ENCODE measurements around the gene MNX1.

Gene MNX1

DNA sequence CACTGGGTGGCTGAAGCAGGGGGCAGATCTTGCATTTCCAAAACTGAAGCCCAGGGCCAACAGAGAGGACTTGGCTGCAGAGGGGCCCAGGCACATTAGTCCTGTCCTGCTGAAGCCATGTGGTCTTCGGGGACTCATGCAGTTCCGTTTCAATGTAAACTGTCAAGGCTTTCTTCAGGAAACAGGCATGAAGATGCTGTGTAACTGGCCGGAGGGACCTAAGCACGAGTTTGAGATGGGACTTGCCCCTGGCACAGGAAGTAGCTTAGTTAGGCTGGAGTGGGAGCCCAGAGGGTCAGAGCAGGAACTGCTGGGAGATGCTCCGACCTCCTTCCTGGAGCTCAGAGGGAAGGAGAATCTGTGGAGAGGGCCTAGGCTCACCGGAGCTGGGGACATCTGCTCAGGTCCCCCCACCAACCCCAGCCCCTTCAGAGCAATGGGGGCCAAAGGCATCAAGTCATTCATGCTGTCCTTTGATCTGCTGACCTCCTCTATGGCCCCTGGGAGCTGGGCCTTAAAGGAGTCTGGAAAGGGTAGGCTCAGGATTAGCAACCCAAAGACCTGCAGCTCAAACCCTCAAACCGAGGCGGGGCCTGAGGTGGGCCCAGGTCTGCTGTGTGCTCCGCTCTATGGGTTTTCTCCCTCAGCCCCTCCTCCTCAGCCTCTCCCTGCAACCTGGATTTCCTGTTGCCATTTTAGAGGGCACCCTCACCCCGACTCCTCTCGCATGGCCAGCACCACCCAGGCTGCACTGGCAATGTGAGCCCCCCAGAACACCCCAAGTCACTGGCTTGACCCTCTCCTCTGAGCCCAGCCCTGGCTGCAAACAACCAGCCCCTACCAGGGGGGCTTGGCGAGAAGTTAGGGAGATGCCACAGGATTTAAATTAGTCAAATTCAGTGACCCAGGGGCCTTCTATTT is 4.4 kb upstream of the MNX1 start:
- no peak for DNase-seq

DNA sequence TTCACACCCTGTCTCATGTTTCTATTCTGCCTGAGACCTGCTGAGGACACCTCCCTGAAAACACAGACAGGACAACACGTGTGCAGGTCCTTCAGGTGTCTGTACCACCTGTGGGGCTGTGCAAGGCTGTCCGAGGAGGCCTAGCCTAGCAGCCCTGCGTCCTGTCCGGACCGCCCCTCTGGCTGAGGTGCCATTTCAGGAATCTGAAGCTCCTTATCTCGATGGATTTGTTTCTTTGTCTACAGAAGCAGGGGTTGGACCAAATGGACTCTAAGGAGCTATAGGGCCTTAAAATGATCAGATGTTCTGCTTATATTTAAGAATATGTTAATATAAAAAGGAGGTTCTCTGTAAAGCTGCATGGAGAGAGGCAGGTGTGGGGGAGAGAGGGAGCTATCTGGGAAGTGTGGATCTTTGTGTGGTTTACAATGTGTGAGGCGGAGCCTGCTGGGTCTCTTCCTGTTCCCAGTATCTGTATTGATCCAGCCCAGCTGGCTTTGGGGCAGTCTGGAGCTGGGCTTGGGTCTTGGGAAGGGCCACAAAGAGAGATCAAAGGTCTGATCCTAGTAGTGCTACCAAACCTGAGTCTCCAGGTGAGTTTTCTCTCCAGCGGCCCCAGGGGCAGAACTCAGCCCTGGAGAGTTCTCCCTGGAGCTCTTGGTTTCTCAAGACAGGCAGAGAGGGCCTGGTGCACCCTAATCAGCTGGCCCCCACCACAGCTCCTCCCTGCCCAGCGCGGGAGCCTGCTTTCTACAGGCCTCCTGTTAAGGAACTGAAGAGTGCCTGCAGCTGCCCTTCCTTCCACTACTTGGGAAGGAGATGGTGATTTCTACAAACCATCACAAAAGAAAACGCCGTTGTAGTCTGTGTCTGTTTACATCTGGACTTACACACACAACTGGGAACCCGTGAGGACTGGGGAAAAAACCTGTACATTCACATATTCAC is 3.4 kb upstream of the MNX1 start:
- no peak for DNase-seq

DNA sequence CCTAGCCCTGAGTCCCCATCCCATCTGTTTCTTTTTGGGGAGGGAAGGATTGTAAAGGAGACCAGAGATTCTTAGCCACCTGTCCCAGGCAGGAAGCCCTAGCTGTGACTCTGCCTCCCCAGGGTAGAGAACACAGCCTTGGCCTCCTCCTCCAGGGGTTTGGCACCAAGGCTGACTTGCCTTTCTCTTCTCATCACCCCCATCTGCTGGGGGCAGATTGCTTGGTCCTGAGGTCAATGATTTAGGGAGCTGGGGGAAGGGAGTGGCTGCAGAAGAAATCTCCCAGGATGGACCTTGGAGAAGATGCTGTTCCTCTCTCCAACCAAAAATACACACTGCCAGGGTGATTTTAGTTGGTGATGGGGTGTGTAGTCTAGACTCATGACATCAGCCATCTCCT is 2.6 kb upstream of the MNX1 start:
- DNase-seq, result no peak

DNA sequence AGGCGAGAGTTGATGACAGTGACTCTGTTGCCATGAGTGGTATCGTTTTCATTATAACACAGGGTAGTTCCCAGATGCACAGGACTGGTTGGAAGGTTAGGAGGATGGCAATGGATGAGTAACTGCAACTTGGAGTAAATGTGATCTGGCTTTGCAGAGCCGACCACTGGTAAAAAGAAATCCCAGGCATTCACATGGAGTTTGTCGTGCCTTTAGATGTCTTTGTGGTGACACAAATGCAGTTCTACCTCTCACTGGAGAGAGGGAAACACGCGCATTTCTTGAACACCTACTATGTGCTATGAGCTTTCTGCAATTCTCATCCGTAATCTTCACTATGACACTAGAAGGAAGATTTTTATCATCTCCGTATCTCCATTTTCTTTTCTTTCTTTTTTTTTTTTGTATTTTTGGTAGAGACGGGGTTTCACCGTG is 1.7 kb upstream of the MNX1 start:
- DNase-seq, result no peak

DNA sequence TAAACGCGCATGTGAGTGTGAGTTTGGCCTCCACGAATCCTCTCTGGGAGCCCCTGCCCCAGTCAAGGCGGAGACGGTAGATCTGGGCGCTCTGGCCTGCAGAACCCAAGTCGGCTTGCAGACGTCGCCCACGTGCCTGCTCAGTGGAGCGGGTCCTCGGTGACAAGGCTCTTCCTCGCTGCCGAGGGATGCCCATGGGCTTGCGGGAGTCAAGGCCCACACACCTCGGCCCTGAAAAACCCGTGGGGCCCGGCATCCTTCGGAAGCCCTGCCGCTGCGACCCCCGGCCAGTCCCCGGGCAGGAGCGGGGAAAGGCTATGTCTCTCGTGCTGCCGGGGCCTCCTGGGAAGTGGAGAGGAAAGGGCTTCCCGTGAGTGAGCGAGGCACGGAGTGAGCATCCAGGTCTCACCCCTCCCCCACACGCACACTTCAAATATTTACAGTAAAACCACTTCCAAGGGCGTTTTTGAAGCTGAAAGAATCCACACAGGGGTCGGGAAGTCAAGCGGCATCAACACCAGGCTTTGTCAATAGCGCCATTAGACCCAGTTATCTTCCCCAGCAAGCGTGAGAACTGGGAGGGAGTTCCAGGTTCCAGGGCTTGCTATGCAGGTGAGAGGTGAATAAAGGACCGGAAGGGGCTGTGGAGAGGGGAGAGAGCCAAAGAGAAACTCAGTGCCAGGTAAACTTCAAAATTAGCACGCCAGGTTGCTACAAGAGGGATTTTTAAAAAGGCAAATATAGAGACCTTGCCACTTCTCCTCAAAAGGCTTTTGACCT is 1.1 kb upstream of the MNX1 start:
- DNase-seq, result no peak

DNA sequence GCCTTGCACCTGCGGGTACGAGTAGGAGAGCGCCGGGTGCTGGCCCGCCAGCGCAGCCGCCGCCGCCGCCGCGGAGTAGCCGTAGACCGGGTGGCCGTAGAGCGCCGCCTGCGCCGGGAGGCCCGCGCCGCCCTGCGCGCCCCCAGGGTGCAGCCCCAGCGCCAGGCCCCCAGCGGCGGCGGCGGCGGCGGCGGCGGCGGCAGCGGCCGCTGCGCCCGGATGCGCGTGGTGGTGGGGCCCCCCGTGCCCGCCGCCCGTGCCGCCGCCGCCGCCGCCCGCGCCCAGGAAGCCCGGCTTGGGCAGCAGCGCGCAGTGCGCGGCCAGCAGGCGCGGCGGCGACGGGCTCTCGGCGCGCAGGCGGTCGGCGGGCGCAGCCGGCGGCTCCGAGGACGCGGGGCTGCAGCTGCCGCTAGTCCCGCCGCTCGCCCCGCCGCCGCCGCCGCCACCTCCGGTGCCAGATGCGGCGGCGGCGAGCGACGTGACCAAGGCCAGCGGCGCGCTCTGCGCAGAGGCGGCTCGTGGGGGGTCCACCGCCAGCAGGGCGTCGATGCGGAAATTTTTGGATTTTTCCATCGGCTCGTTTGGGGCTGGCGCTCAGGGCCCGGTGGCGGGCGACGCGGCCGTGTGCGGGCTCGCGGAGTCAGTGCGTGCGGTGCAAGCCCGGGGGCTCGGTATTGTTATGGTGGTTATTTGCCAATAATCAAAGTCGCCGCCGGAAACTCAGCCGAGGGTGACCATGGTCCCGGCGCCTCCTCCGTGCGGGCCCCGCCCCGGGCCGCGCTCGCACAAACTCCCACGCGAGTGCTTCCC is 480 bp downstream of the MNX1 start:
- no peak for DNase-seq

DNA sequence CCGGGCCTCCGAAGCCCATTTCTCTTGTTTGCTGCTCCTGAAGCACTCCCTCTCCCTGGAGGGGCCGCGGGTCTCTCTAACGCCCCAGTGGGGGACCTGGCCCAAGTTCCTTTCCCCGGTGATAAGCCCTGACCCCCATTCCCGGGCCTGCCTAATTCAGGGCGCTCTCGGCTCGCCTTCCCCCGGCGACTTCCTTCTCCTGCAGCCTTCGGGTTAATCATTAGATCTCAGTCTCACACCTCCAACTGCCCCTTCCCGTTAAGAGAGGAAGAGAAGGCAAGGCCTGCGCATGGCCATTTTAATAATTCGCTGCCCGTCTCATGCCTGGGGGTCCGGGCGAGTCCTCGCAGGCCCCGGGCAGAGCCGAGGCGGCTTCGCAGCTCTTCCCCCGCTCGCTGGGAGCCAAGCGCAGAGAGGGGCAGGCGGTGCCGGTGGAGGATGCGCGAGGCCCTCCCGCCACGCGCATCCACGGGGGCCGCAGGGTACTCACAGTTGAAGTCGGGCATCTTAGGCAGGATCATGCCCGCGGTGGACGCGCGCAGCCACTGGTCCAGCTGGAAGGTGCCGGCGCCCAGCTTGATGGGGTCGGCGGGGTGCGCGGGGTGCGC is 1.2 kb downstream of the MNX1 start:
- DNase-seq, result no peak

DNA sequence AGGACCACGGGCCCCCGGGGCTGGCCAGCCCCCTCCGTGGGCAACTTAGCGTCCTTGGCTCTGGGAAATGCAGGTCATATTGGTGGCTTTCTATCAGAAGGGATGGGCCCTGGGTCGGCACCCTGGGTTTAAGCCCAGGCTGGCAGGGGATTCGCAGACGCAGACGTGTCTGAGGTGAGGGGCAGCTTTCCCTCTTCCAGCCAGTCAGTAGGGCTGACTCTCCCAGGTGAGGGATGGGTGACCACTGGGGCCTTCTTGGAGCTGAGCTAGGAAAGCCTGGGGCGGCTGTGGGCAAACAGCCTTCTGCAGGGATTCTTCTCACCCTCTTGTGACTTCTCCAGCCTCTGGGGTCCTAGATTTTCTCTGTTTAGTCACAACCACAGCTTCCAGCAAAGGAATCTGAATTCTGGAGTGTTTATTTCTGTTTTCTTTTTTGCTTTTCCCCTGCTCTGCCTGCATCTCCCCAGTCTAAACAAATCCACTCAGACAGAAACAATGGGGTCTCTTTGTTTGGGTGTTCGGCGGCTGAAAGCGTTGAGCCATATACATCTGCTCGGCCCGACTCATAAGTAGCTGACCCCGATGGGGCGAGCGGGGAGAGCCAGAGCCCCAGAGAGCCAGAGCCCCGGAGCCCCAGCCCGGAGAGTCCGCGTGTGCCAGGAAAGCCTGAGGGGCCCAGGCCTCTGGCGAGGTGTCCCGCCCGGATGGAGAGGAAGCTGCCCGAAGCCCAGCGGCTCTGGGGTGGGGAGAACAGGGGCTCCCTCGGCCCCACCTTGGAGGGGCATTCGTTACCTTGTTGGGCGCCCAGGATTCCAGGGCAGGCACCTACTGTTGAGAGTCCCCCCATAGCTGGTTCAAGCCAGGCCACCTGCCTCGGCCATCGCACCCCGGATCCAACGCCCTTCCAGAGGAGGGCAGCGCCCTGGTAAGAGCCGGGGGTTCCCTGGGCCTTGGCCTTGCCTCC is 2.0 kb downstream of the MNX1 start:
- no peak for DNase-seq

DNA sequence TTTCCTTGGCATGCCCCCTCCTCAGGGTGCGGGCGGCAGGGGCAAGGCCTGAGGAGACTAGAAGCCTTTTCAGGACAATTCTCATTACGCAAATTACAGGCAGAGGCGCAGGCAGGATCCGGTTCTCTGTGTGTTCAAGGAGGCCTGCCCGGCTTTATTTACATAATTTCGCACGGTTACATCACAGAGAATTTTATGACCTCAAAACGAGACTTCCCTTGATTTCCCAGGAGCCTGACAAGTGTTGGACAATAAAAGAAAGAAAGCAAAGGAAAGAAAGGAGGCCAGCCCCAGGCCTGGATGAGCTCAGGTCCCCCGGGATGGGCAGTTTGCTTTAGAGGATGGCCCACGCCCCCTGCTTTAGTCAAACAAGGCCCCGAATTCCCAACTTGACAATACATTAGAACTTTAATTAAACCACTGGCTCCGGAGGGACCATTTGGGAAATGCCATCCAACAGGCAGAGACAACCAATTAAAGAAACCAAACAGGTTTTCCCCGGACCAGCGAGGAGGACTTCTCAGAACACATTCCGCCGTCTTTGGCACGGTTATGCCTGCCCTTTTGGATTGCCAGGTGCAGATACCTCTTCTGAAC is 2.9 kb downstream of the MNX1 start:
- no peak for DNase-seq

DNA sequence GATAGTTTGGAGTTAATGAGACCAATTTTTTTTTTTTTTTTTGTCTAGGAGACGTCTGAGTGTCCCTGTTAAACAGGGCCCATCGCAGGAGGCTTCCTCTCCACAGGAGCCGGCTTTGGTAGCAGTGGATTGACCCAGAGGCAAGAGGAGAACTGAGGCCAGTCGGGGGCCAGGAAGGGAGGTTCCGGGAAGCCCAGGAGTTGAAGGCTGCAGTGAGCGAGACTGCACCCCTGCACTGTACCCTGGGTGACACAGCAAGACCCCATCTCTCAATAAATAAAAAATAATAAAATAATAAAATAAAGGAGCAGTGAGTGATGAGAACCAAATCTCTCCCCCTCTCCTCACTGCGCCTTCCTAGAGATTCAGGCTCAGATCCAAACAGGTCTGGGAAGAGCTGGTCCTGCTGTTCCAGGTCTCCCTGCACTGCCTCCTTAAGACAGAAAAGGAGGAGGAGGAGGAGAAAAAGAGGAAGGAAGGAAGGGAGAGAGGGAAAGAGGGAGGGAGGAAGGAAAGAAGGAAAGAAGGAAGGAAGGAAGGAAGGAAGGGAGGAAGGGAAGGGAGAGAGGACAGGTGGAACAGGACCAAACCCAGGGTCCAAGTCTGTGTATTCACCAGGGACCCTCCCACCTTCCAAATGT is 3.5 kb downstream of the MNX1 start:
- DNase-seq, result no peak

DNA sequence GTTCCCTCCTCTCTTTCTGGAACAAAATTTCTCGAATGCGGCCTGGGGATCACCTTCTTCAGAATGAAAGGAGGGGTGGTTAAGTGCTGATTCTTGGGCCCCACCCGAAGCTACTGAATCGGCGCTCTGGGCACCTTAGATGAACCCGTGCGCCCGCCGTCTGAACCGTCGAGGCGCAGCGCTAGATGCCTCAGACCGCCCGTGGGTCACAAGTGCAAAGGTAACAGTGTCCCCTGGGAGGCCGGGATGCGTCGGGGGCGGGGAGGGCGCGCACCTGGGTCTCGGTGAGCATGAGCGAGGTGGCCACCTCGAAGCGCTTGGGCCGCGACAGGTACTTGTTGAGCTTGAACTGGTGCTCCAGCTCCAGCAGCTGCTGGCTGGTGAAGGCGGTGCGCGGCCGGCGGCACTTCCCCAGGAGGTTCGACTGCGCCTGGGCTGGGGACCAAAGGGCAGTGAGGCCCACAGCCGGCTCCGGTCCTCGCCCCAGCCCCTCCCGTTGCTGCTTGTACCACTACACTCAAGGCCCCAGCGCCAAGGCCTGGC is 4.2 kb downstream of the MNX1 start:
- DNase-seq, result no peak

DNA sequence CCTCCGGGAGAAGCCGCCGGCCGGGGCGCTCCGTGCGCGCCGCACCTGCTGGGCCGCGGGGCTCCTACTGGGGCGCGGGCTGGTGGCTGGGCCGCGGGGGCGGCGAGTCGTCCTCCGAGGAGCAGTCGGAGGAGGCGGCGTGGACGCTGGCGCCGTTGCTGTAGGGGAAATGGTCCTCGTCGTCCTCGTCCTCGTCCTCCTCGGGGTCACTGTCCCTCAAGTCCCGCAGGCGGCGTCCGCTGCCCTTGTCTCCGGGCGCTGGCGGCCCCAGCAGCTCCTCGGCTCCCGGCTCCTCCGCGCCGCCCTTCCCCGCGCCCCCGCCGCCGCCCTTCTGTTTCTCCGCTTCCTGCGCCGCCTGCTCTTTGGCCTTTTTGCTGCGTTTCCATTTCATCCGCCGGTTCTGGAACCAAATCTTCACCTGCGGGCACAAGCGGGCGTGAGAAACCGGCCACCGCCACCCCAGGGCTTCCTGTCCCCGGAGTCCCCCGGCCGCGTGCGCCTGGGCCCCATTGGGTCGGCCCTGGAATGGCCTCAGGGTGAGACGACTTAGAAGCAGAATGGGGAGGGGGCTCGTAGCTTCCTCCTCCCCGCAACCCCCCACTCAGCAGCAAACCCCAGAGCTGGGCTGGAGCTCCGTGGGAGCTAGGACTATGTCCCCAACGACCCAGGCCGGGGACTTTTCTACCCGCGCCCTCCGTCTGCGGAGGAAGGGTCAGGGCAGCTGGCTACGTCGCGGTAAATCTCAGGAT is 4.8 kb downstream of the MNX1 start:
- no peak for DNase-seq

DNA sequence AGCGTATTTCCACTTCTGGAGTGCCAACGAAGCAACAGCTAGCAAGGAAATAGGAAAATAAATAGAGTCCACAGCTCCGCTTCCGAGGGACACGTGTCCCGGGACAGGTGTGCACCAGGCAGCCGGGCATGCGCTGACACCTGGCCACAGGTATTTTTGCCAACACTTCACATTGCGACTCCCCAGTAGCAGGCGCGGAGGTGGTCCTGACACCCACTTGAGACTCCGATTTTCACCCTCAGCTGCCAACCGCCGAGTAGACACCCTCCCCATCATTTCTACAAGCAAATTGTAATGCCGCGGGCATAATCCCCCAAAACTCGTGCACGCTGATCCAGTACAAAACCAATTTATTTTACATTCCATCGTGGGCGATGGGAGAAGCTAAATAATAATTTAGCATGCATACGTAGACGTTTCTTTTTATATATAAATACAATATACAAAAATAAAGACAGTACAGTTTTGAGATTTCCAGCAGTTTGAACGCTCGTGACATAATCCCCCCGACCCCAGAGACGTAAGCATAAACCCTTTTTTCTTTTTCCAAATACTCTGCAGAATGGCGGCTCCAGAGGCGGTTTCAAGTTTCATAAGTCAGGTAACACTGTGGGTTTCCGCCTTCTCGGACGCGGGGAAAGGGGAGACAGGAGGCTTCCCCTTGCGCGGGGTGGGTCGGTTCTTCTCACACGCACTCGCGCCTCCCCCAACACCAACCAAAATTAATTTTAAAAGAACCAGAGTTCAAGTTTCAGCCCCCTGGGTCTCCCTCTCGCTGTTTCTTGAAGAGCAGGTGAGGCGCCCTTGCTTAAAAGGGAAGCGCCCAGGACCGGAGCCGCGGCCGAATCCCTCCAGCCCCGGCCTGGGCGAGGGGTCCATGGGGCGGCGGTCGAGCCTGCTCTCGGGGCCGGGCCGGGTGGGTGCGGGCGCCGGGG is 5.7 kb downstream of the MNX1 start:
- no peak for DNase-seq

DNA sequence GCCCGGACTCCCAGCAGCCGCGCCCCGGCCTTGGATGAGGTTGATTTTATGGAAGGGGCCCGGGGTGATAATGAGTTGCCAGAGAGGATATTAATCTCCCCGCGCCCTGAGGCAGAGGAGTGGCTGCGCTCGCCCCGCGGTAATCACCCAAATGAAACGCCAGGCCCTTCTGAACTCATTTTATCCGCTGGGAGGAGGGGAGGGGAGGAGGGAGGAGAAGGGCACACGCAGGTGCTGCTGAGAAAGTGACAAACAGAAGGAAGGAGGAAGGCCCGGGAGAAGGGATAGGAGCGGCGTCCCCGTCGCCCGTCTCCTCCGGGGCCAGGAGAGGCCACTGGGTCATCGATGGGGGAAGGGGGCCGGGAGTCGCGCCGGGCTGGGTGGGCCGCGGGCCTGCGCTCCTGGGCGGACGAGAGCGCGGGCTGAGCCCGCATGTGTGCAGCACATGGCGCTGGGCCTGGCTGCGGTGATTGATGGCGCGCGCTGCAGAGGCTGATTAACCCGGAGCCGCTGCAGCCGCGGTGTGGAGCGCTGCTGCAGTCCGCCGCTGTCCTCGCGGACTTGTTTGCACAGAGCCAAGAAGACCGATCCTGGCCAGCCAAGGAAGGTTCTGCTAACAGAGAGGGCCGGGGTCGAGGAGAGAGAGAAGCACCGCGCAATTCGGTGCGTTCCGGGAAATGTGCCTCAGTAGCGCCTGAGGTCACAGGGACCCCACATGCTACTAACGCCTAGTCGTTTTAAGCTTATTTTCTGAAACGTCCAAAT is 6.5 kb downstream of the MNX1 start:
- DNase-seq, result no peak

DNA sequence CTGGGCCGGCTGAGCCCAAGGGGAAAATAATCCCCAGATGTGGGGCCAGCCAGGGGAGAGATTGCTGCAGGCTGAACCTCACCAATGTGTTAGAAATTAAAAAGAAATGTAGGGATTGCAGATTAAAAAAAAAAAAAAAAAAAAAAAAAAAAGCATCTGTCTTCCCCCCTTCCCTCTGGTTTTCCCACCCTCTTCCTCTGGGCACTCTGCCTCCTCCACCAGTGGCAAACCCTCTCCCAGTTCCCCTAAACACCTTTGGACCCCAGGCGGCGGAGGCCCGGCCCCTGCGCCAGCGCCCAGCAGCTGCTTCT is 7.1 kb downstream of the MNX1 start:
- no peak for DNase-seq

DNA sequence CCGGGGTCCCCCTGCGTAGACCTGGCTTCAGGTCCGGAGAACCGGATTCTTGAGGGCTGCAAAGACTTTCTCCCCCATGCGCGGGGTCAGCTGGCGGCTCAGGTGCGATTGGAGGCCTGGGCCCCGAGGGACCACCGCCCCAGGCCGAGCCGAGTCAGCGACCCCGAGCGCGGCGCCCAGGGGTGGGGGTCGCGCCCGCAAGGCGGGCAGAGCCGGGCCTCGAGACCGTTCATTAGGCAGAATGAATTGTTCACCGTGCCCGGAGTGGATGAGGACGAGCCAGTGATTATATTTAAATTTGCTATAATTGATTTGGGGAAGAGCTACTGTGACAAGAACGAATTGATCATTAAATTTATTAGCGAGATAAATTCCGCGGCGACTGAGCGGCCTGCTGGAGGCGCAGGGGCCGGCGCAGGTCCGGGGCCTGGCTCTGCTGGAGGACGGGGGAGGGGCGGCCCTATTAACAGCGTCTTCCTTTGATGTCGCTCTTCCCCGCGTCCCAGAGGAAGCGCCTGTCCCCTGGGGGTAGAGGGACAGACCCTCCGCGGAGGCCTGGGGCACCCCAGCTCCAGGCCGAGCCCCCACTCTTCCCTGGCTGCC is 7.5 kb downstream of the MNX1 start:
- DNase-seq, result no peak

Data from NCI-H2081 treated with DMSO at 0.1 percent for 48 hours (cell line).